ENCODE data around the gene OR10A2.
"Not testable (repeated sequence)": the region's sequence is repeated elsewhere in the genome, so short reads cannot be mapped to it uniquely, and the experiment has no call there.

The OR10A2 gene

DNA sequence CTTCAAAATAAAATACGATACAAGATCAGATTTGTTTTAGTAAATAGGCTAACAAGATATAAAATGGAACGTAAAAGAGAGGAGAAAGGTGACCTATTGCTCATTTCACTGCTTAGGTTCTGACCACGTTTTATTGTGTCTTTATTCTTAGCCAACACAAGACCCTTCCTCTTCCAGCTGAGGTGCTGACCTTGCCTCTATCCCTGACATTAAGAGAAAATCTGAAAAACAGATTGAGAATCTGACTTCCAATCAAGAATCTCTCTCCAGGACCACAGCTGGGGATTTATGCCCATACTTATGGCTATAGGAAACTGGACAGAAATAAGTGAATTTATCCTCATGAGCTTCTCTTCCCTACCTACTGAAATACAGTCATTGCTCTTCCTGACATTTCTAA, 17.5 kb upstream of the OR10A2 start, which contains the start of gene OR10A5:
Gene OR10A5, plus strand, starts transcription at position 301 of the 400 bp plus-strand sequence. Its CDS starts 0 bp downstream, at position 301.
- no peaks in the 10 kb centered on the region for H3K9me3 ChIP-seq (ENCODE audit: control insufficient read depth, low read length)
- H3K36me3 ChIP-seq (ENCODE audit: control insufficient read depth, insufficient read depth, low read length) = no peaks in the 10 kb centered on the region

GRCh38 chr11:6850526-6850925, 12.3 kb upstream of the OR10A2 start:
- no peak overlapping the region for H3K9ac ChIP-seq (ENCODE audit: low read length)

More for the DNA sequence above, 17.5 kb upstream of the OR10A2 start, which contains the start of gene OR10A5:
- Histone ChIP-seq H3K4me3 (ENCODE audit: low read length) (no peak within 1 kb of the TSS), H3K9ac (ENCODE audit: low read length) (no peak within 1 kb of the TSS), H3K27me3 (ENCODE audit: control insufficient read depth, insufficient read depth, low read length) (no peaks in the 10 kb centered on the region), H3K4me1 (ENCODE audit: control insufficient read depth, insufficient read depth, low read length) (no peaks in the 10 kb centered on the region)

DNA sequence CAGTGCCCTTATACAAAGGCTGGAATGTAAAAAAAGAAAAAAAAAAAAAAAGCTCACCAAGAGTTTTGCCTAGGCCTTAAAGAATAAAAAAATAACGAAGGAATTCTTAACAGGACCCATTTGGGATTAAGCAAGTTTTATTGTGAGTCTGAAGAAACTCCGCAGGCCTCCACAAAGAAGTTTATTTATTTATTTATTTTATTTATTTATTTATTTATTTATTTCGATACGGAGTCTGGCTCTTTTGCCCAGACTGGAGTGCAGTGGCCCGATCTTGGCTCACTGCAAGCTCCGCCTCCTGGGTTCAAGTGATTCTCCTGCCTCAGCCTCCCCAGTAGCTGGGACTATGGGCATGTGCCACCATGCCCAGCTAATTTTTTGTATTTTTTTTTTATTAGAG, 8.1 kb upstream of the OR10A2 start:
- not testable (repeated sequence) for H3K9ac ChIP-seq (ENCODE audit: low read length); H3K4me3 ChIP-seq (ENCODE audit: low read length); H3K36me3 ChIP-seq (ENCODE audit: control insufficient read depth, insufficient read depth, low read length); H3K9me3 ChIP-seq (ENCODE audit: control insufficient read depth, low read length); H3K4me1 ChIP-seq (ENCODE audit: control insufficient read depth, insufficient read depth, low read length); H3K27me3 ChIP-seq (ENCODE audit: control insufficient read depth, insufficient read depth, low read length)

More at GRCh38 chr11:6850526-6850925, 12.3 kb upstream of the OR10A2 start:
- Histone ChIP-seq H3K4me1 (ENCODE audit: control insufficient read depth, insufficient read depth, low read length) (no peaks in the 10 kb centered on the region), H3K9me3 (ENCODE audit: control insufficient read depth, low read length) (no peaks in the 10 kb centered on the region), H3K4me3 (ENCODE audit: low read length) (no peak overlapping the region), H3K27me3 (ENCODE audit: control insufficient read depth, insufficient read depth, low read length) (no peaks in the 10 kb centered on the region), H3K36me3 (ENCODE audit: control insufficient read depth, insufficient read depth, low read length) (no peaks in the 10 kb centered on the region)

DNA sequence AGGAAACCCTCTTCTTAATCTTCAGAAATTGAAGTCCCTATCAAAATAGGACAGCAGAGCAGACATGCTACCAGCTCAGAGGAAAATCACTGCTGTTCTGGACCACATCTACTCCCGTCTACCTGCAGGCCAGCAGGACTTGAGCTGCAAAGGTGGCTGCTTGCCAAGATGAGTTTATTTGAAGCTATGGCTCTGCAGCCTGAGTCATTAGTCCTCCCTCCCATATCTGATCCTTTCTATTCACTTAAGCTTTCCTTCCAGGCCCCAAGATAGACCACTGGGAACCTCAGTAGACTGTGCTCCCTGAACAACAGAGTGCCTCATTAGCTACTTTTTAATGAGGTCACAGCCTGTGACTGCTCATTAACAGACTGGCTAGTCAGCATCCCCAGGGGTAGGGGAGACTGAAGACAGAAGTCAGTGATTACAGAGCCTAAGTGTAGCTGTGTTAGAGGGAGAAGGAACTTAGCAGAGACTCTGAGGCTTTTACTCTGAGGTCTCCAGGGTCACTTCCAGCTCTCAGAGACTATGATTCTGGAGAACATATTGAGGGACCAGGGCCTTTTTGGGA, 6.8 kb upstream of the OR10A2 start:
- H3K4me1 ChIP-seq (ENCODE audit: control insufficient read depth, insufficient read depth, low read length) = no peaks in the 10 kb centered on the region
- H3K9ac ChIP-seq (ENCODE audit: low read length) = no peak overlapping the region
- H3K36me3 ChIP-seq (ENCODE audit: control insufficient read depth, insufficient read depth, low read length) = no peaks in the 10 kb centered on the region
- H3K27me3 ChIP-seq (ENCODE audit: control insufficient read depth, insufficient read depth, low read length) = no peaks in the 10 kb centered on the region
- H3K4me3 ChIP-seq (ENCODE audit: low read length) = no peak overlapping the region
- H3K9me3 ChIP-seq (ENCODE audit: control insufficient read depth, low read length) = no peaks in the 10 kb centered on the region

DNA sequence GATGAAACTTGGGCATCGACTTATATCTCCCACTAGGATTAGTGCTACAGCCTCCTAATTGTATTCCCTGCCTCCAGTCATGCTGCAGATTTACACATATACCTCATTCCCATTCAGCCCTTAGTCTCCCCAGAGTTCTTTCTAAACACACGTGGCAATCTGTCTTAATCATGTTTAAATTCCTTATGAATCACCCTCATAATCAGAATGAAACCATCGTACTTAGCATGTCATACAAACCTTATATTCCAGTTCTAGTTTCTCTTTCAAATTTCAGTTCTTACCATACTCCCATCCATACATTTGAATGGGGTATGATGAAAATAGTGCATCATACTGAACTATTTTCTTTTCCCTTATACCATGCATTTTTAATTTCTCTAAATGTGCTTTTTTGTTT, 6.0 kb upstream of the OR10A2 start:
- no peaks in the 10 kb centered on the region for H3K4me1 ChIP-seq (ENCODE audit: control insufficient read depth, insufficient read depth, low read length)
- no peaks in the 10 kb centered on the region for H3K36me3 ChIP-seq (ENCODE audit: control insufficient read depth, insufficient read depth, low read length)
- no peak overlapping the region for H3K9ac ChIP-seq (ENCODE audit: low read length)
- H3K4me3 ChIP-seq (ENCODE audit: low read length) = no peak overlapping the region
- no peaks in the 10 kb centered on the region for H3K9me3 ChIP-seq (ENCODE audit: control insufficient read depth, low read length)
- H3K27me3 ChIP-seq (ENCODE audit: control insufficient read depth, insufficient read depth, low read length) = no peaks in the 10 kb centered on the region

GRCh38 chr11:6864438-6864837, 1.6 kb downstream of the OR10A2 start:
- Histone ChIP-seq H3K27me3 (ENCODE audit: control insufficient read depth, insufficient read depth, low read length) (no peaks in the 10 kb centered on the region), H3K4me1 (ENCODE audit: control insufficient read depth, insufficient read depth, low read length) (no peaks in the 10 kb centered on the region), H3K9ac (ENCODE audit: low read length) (no peak overlapping the region), H3K4me3 (ENCODE audit: low read length) (no peak overlapping the region), H3K36me3 (ENCODE audit: control insufficient read depth, insufficient read depth, low read length) (no peaks in the 10 kb centered on the region), H3K9me3 (ENCODE audit: control insufficient read depth, low read length) (no peaks in the 10 kb centered on the region)

GRCh38 chr11:6871278-6871677, 8.4 kb downstream of the OR10A2 start:
- Histone ChIP-seq H3K9me3 (ENCODE audit: control insufficient read depth, low read length) (no peaks in the 10 kb centered on the region), H3K4me3 (ENCODE audit: low read length) (no peak overlapping the region), H3K27me3 (ENCODE audit: control insufficient read depth, insufficient read depth, low read length) (no peaks in the 10 kb centered on the region), H3K4me1 (ENCODE audit: control insufficient read depth, insufficient read depth, low read length) (no peaks in the 10 kb centered on the region), H3K36me3 (ENCODE audit: control insufficient read depth, insufficient read depth, low read length) (no peaks in the 10 kb centered on the region), H3K9ac (ENCODE audit: low read length) (no peak overlapping the region)

GRCh38 chr11:6875761-6876160, 12.9 kb downstream of the OR10A2 start:
- H3K4me3 ChIP-seq (ENCODE audit: low read length) = no peak overlapping the region
- H3K27me3 ChIP-seq (ENCODE audit: control insufficient read depth, insufficient read depth, low read length) = no peaks in the 10 kb centered on the region
- H3K9me3 ChIP-seq (ENCODE audit: control insufficient read depth, low read length) = no peaks in the 10 kb centered on the region
- H3K4me1 ChIP-seq (ENCODE audit: control insufficient read depth, insufficient read depth, low read length) = no peaks in the 10 kb centered on the region
- no peaks in the 10 kb centered on the region for H3K36me3 ChIP-seq (ENCODE audit: control insufficient read depth, insufficient read depth, low read length)
- H3K9ac ChIP-seq (ENCODE audit: low read length) = no peak overlapping the region

- H3K9me3 ChIP-seq (ENCODE audit: control insufficient read depth, low read length) = no peaks in the 10 kb centered on the region
- no peak within 1 kb of the TSS for H3K4me3 ChIP-seq (ENCODE audit: low read length)
- H3K36me3 ChIP-seq (ENCODE audit: control insufficient read depth, insufficient read depth, low read length) = no peaks in the 10 kb centered on the region
- H3K9ac ChIP-seq (ENCODE audit: low read length) = no peak within 1 kb of the TSS
- no peaks in the 10 kb centered on the region for H3K4me1 ChIP-seq (ENCODE audit: control insufficient read depth, insufficient read depth, low read length)
- H3K27me3 ChIP-seq (ENCODE audit: control insufficient read depth, insufficient read depth, low read length) = no peaks in the 10 kb centered on the region
Observed at GRCh38 chr11:6876325-6876724, 13.5 kb downstream of the OR10A2 start, which contains the start of gene OR10A4. Gene OR10A4, plus strand, starts transcription at chr11:6876625. Its CDS starts 23 bp downstream, at chr11:6876648.

DNA sequence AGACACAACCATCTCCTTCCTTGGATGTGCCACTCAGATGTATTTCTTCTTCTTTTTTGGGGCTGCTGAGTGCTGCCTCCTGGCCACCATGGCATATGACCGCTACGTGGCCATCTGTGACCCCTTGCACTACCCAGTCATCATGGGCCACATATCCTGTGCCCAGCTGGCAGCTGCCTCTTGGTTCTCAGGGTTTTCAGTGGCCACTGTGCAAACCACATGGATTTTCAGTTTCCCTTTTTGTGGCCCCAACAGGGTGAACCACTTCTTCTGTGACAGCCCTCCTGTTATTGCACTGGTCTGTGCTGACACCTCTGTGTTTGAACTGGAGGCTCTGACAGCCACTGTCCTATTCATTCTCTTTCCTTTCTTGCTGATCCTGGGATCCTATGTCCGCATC, 14.1 kb downstream of the OR10A2 start:
- Histone ChIP-seq H3K36me3 (ENCODE audit: control insufficient read depth, insufficient read depth, low read length) (no peaks in the 10 kb centered on the region), H3K9me3 (ENCODE audit: control insufficient read depth, low read length) (no peaks in the 10 kb centered on the region), H3K4me3 (ENCODE audit: low read length) (no peak overlapping the region), H3K4me1 (ENCODE audit: control insufficient read depth, insufficient read depth, low read length) (no peaks in the 10 kb centered on the region), H3K9ac (ENCODE audit: low read length) (no peak overlapping the region), H3K27me3 (ENCODE audit: control insufficient read depth, insufficient read depth, low read length) (no peaks in the 10 kb centered on the region)

DNA sequence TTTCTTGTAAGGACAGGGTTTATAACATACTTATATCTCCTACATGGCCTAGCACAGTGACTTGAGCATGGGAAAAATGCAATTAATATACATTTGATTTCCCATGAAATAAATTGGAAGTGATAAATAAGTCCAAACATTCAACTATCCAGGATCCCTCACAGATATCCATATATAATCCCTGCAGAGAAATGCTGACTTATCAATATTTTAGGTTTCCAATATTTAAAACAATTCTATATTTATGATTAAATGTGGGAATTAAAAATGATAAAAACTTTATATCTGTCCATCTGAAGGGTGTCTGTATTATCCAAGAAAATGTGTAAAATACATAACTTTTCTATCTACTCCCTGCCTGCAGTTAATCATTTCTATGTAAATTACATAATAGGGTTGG, 19.9 kb downstream of the OR10A2 start:
- Histone ChIP-seq H3K4me1 (ENCODE audit: control insufficient read depth, insufficient read depth, low read length) (no peaks in the 10 kb centered on the region), H3K9me3 (ENCODE audit: control insufficient read depth, low read length) (no peaks in the 10 kb centered on the region), H3K36me3 (ENCODE audit: control insufficient read depth, insufficient read depth, low read length) (no peaks in the 10 kb centered on the region), H3K27me3 (ENCODE audit: control insufficient read depth, insufficient read depth, low read length) (no peaks in the 10 kb centered on the region), H3K9ac (ENCODE audit: low read length) (no peak overlapping the region), H3K4me3 (ENCODE audit: low read length) (no peak overlapping the region)

DNA sequence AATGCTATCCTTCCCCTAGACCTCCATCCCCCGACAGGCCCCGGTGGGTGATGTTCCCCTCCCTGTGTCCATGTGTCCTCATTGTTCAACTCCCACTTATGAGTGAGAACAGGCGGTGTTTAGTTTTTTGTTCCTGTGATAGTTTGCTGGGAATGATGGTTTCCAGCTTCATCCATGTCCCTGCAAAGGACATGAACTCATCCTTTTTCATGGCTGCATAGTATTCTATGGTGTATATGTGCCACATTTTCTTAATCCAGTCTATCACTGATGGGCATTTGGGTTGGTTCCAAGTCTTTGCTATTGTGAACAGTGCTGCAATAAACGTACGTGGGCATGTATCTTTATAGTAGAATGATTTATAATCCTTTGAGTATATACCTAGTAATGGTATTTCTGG, 24.9 kb downstream of the OR10A2 start:
- not testable (repeated sequence) for H3K4me3 ChIP-seq (ENCODE audit: low read length); H3K9ac ChIP-seq (ENCODE audit: low read length); H3K4me1 ChIP-seq (ENCODE audit: control insufficient read depth, insufficient read depth, low read length); H3K36me3 ChIP-seq (ENCODE audit: control insufficient read depth, insufficient read depth, low read length); H3K9me3 ChIP-seq (ENCODE audit: control insufficient read depth, low read length); H3K27me3 ChIP-seq (ENCODE audit: control insufficient read depth, insufficient read depth, low read length)

GRCh38 chr11:6888830-6889229, 26.0 kb downstream of the OR10A2 start:
- Histone ChIP-seq H3K36me3 (ENCODE audit: control insufficient read depth, insufficient read depth, low read length) (no peaks in the 10 kb centered on the region), H3K4me3 (ENCODE audit: low read length) (no peak overlapping the region), H3K9me3 (ENCODE audit: control insufficient read depth, low read length) (no peaks in the 10 kb centered on the region), H3K27me3 (ENCODE audit: control insufficient read depth, insufficient read depth, low read length) (no peaks in the 10 kb centered on the region), H3K9ac (ENCODE audit: low read length) (no peak overlapping the region), H3K4me1 (ENCODE audit: control insufficient read depth, insufficient read depth, low read length) (no peaks in the 10 kb centered on the region)
